H1 (cell line): Measurements from ENCODE around the gene RPL7A. TPM values are rescaled to one million over a fixed set of nuclear protein-coding genes. Genes with fewer than 3 reads are reported as not detected.
"Not testable (repeated sequence)": the region's sequence is repeated elsewhere in the genome, so short reads cannot be mapped to it uniquely, and the experiment has no call there.

Source experiments
- CTCF ChIA-PET: fragments of 300-600 bp; sonication (Branson Sonifier 250); formaldehyde crosslinking; loops from one replicate; lab custom pipeline; 2021; ENCODE audit not compliant: partially characterized antibody; lab: Charles Lee
- POLR2A ChIA-PET: fragments of 300-600 bp; sonication (Branson Sonifier 250); formaldehyde crosslinking; loops from one replicate; lab custom pipeline; 2021; ENCODE audit warnings: inconsistent platforms; ENCODE audit not compliant: partially characterized antibody; lab: Charles Lee
- DNase-seq, 2 experiments: peaks; one replicate each; pipeline versions ENCODE4 v3.0.0 to v3.0.0-alpha.2; 2010 to 2022; ENCODE audit warnings: low spot score in 2 of 2, low read depth in 1 of 2, mixed read lengths in 1 of 2
- FAIRE-seq: peaks from 2 replicates; lab custom pipeline; 2011; peaks lifted over from hg19 to GRCh38; lab: Jason Lieb, UNC
- H2AFZ ChIP-seq: 2 replicates; pipeline ENCODE4 v1.8.1; 2012; ENCODE audit warnings: low read length, inconsistent platforms
- H2AK5ac ChIP-seq: 2 replicates; pipeline ENCODE4 v1.6.1; 2013; ENCODE audit warnings: low read depth, low read length
- H2BK120ac ChIP-seq: replicated peaks from 2 replicates; pipeline ENCODE3; 2013; ENCODE audit warnings: low read depth, low read length, inconsistent platforms
- H2BK12ac ChIP-seq: 2 replicates; pipeline ENCODE4 v1.6.1; 2013; ENCODE audit warnings: low read depth, low read length
- H2BK15ac ChIP-seq: 2 replicates; pipeline ENCODE4 v1.6.1; 2013; ENCODE audit warnings: low read length
- H2BK20ac ChIP-seq: 2 replicates; pipeline ENCODE4 v1.6.1; 2013; ENCODE audit warnings: low read length
- H2BK5ac ChIP-seq: 2 replicates; pipeline ENCODE4 v1.6.1; 2013; ENCODE audit warnings: low read depth, low read length
- H3K14ac ChIP-seq: 2 replicates; pipeline ENCODE4 v1.6.1; 2013; ENCODE audit warnings: inconsistent platforms; ENCODE audit not compliant: insufficient read length
- H3K18ac ChIP-seq: 2 replicates; pipeline ENCODE4 v1.6.1; 2013; ENCODE audit warnings: low read length; ENCODE audit errors: extremely low read depth
- H3K23ac ChIP-seq: 2 replicates; pipeline ENCODE4 v1.6.1; 2013; ENCODE audit warnings: inconsistent platforms; ENCODE audit not compliant: insufficient read length
- H3K23me2 ChIP-seq: 2 replicates; pipeline ENCODE4 v1.6.1; 2013; ENCODE audit warnings: low read depth, low read length
- H3K27ac ChIP-seq: 2 replicates; pipeline ENCODE4 v1.6.1; 2011; ENCODE audit warnings: low read depth, low read length, inconsistent platforms
- H3K27me3 ChIP-seq, 4 experiments: replicated peaks in 1 of 4; 1 replicate in 1 of 4; 2 replicates in 3 of 4; pipeline versions ENCODE4 v1.6.1 to v1.8.1; 2011 to 2013; ENCODE audit warnings: low read length in 3 of 4, mild to moderate bottlenecking in 3 of 4, inconsistent platforms in 2 of 4, mixed read lengths in 2 of 4, moderate library complexity in 1 of 4; ENCODE audit not compliant: control insufficient read depth in 3 of 4, insufficient read depth in 3 of 4; ENCODE audit errors: extremely low read depth in 1 of 4
- H3K36me3 ChIP-seq, 4 experiments: 2 replicates each; pipeline versions ENCODE4 v1.6.1 to v1.8.1; 2011 to 2013; ENCODE audit warnings: mild to moderate bottlenecking in 4 of 4, low read length in 3 of 4, moderate library complexity in 2 of 4, control low read depth in 1 of 4, inconsistent platforms in 1 of 4; ENCODE audit not compliant: insufficient read depth in 4 of 4, control insufficient read depth in 2 of 4
- H3K4ac ChIP-seq: replicated peaks from 2 replicates; pipeline ENCODE3; 2013; ENCODE audit warnings: low read length, low read depth, mixed read lengths, inconsistent platforms; ENCODE audit not compliant: insufficient read length
- H3K4me1 ChIP-seq, 4 experiments: replicated peaks in 1 of 4; 1 replicate in 1 of 4; 2 replicates in 3 of 4; pipeline versions ENCODE4 v1.6.1 to v1.8.1; 2011 to 2013; ENCODE audit warnings: low read length in 3 of 4, inconsistent platforms in 2 of 4, mixed read lengths in 1 of 4; ENCODE audit not compliant: insufficient read depth in 4 of 4, control insufficient read depth in 3 of 4
- H3K4me2 ChIP-seq, 2 experiments: 2 replicates each; pipeline versions ENCODE4 v1.6.1 to v1.8.1; 2011 to 2013; ENCODE audit warnings: low read depth in 2 of 2, low read length in 2 of 2, control low read depth in 1 of 2, inconsistent platforms in 1 of 2, mild to moderate bottlenecking in 1 of 2; ENCODE audit not compliant: insufficient read depth in 1 of 2
- H3K4me3 ChIP-seq, 4 experiments: fragments of 200-600, 300-600 bp in 1 of 4; sonication (generic), shearing (Covaris generic), sonication (Bioruptor Twin) in 1 of 4; 2 replicates each; pipeline versions ENCODE4 v1.5.1 to v1.8.1; 2011 to 2016; ENCODE audit warnings: low read length in 4 of 4, low read depth in 3 of 4, control low read depth in 2 of 4, inconsistent platforms in 2 of 4, mild to moderate bottlenecking in 2 of 4, mixed read lengths in 1 of 4, moderate library complexity in 1 of 4; ENCODE audit not compliant: insufficient read depth in 2 of 4; ENCODE audit errors: extremely low read depth in 1 of 4
- H3K56ac ChIP-seq: replicated peaks from 2 replicates; pipeline ENCODE3; 2013; ENCODE audit warnings: low read depth, mild to moderate bottlenecking, mixed read lengths, low read length, inconsistent platforms; ENCODE audit not compliant: insufficient read length
- H3K79me1 ChIP-seq: 2 replicates; pipeline ENCODE4 v1.6.1; 2013; ENCODE audit warnings: low read depth, low read length, control low read depth
- H3K79me2 ChIP-seq, 2 experiments: 2 replicates each; pipeline versions ENCODE4 v1.6.1 to v1.8.1; 2012 to 2013; ENCODE audit warnings: low read length in 2 of 2, mild to moderate bottlenecking in 2 of 2, inconsistent platforms in 1 of 2; ENCODE audit not compliant: insufficient read depth in 2 of 2, control insufficient read depth in 1 of 2
- H3K9ac ChIP-seq, 4 experiments: replicated peaks in 1 of 4; 1 replicate in 1 of 4; 2 replicates in 3 of 4; pipeline versions ENCODE4 v1.6.1 to v1.8.1; 2011 to 2013; ENCODE audit warnings: low read depth in 3 of 4, low read length in 3 of 4, control low read depth in 2 of 4, mild to moderate bottlenecking in 2 of 4, moderate library complexity in 2 of 4, inconsistent platforms in 1 of 4; ENCODE audit errors: extremely low read depth in 1 of 4
- H3K9me3 ChIP-seq, 2 experiments: 2 replicates each; pipeline versions ENCODE4 v1.6.1 to v1.8.1; 2012 to 2013; ENCODE audit warnings: mild to moderate bottlenecking in 2 of 2, moderate library complexity in 2 of 2, control low read depth in 1 of 2, inconsistent platforms in 1 of 2, low read depth in 1 of 2, low read length in 1 of 2, mixed read lengths in 1 of 2; ENCODE audit not compliant: insufficient read depth in 2 of 2
- H4K20me1 ChIP-seq, 2 experiments: replicated peaks in 1 of 2; 2 replicates each; pipeline versions ENCODE3 to v1.8.1; 2011 to 2013; ENCODE audit warnings: inconsistent platforms in 2 of 2, low read length in 2 of 2, mild to moderate bottlenecking in 1 of 2; ENCODE audit not compliant: insufficient read depth in 2 of 2, control insufficient read depth in 1 of 2
- H4K5ac ChIP-seq: 2 replicates; pipeline ENCODE4 v1.6.1; 2013; ENCODE audit warnings: low read length, low read depth, mixed read lengths, inconsistent platforms; ENCODE audit not compliant: insufficient read length
- H4K8ac ChIP-seq: 2 replicates; pipeline ENCODE4 v1.8.0; 2013; ENCODE audit warnings: mild to moderate bottlenecking, moderate library complexity, low read length, inconsistent platforms; ENCODE audit not compliant: insufficient read depth; ENCODE audit errors: extremely low read depth
- H4K91ac ChIP-seq: replicated peaks from 2 replicates; pipeline ENCODE3; 2013; ENCODE audit warnings: low read length, mixed read lengths, inconsistent platforms; ENCODE audit not compliant: insufficient read length
- CREB1 ChIP-seq: IDR thresholded peaks from 2 replicates; pipeline ENCODE4 v1.6.1; 2012; ENCODE audit warnings: inconsistent platforms
- POLR2A ChIP-seq, 2 experiments: IDR thresholded peaks; 1 replicate in 1 of 2; 2 replicates in 1 of 2; pipeline ENCODE4 v1.6.1; 2011; ENCODE audit warnings: low read depth in 2 of 2, low read length in 2 of 2, mild to moderate bottlenecking in 2 of 2; ENCODE audit errors: control extremely low read depth in 1 of 2
- RAD21 ChIP-seq, 2 experiments: IDR thresholded peaks in 1 of 2; conservative IDR thresholded peaks in 1 of 2; 2 replicates each; pipeline ENCODE4 v1.6.1; 2011; ENCODE audit warnings: low read depth in 2 of 2, low read length in 2 of 2, improper control_type of control experiment in 1 of 2, inconsistent platforms in 1 of 2, mild to moderate bottlenecking in 1 of 2, moderate library complexity in 1 of 2
- WGBS, 2 experiments: shearing (Covaris generic) in 1 of 2; methylation state at CpG; one replicate each; pipeline versions ENCODE4 v1.1.6 to v1.1.7; 2013 to 2015; ENCODE audit warnings: low lambda C conversion rate in 2 of 2, mixed read lengths in 2 of 2, inconsistent platforms in 1 of 2, low coverage in 1 of 2, missing lambda C conversion rate in 1 of 2; ENCODE audit not compliant: insufficient replicate concordance in 2 of 2, insufficient coverage in 1 of 2, insufficient read length in 1 of 2; ENCODE audit errors: extremely low coverage in 1 of 2, missing lambda C conversion rate in 1 of 2; 5-methylcytosine and 5-hydroxymethylcytosine counted together
- polyA plus RNA-seq, 7 experiments: library from polyadenylated mRNA; depleted of rRNA in 3 of 7; stranded (reverse) in 5 of 7; unstranded in 2 of 7; fragments of >200 nt in 5 of 7; fragments of 200-250 nt in 2 of 7; gene quantifications; 1 replicate in 5 of 7; 2 replicates in 1 of 7; 4 replicates in 1 of 7; pipeline versions ENCODE4 v1.2.1 to v1.2.3, GENCODE V29; 2011 to 2013; ENCODE audit warnings: missing spikeins in 2 of 7, mixed read lengths in 2 of 7
- total RNA-seq: library from RNA; stranded (reverse); fragmentation: NEBNext Ultra II Directional; extraction: Animal tissue kit (Norgen Biotek cat#: 25700); gene quantifications from 2 replicates; pipeline ENCODE4 v1.2.1, GENCODE V29; 2021
- TF ChIP-seq, protein P1 (sequence below), 3 experiments: IDR thresholded peaks; 1 replicate in 2 of 3; 2 replicates in 1 of 3; pipeline versions ENCODE4 v1.5.1 to v1.6.1; 2011; ENCODE audit warnings: low read length in 3 of 3, mild to moderate bottlenecking in 3 of 3, inconsistent platforms in 2 of 3, low read depth in 1 of 3, moderate library complexity in 1 of 3; ENCODE audit not compliant: insufficient read depth in 1 of 3; ENCODE audit errors: control extremely low read depth in 1 of 3

Gene RPL7A
- total and polyA plus RNA-seq, 2 of the 8 experiments (the other 6 are each of a cell fraction or from before 2014, with no cell fraction given), result 2,578 to 2,783 TPM

DNA sequence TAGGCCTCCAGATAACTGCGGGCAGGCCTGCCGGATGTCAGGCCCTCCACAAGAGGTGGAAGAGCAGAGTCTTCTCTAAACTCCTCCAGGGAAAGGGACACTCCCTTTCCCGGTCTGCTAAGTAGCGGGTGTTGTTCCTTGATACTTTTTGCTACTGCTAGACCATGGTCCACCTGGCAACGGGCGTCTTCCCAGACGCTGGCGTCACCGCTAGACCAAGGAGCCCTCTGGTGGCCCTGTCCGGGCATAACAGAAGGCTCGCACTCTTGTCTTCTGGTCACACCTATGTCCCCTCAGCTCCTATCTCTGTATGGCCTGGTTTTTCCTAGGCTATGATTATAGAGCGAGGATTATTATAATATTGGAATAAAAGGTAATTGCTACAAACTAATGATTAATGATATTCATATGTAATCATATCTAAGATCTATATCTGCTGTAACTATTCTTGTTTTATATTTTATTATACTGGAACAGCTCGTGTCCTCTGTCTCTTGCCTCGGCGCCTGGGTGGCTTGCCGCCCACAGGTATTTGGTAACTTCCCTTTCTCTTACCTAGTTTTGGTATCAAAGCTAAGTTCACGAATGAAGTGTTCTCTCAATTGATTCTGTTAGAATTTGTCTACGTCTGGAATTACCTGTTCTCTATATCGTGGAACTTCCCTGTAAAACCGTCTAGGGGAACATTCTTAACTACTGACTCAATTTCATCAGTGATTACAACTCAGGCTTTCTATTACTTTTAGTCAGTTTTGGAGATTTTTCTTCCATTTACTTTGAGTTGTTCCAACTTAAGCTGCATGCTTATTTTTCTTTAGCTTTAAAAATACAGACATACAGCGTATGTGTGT lies 18.5 kb upstream of the RPL7A start:
- POLR2A ChIA-PET, result interaction anchor here (0.6 to 7.3 kb wide), 8 partner anchors 9 to 143 kb away, joined by 3 to 120 read pairs (median 6); partner anchors contain the start of genes MED22 and RPL7A
- not testable (repeated sequence) for H3K27me3 ChIP-seq, H3K9me3 ChIP-seq, H2BK15ac ChIP-seq, H3K79me1 ChIP-seq, H3K4me2 ChIP-seq, H2AK5ac ChIP-seq, H2BK120ac ChIP-seq, H3K18ac ChIP-seq, H3K4me1 ChIP-seq, H4K8ac ChIP-seq, H2BK12ac ChIP-seq, H4K91ac ChIP-seq, H3K23ac ChIP-seq, H3K23me2 ChIP-seq, H4K5ac ChIP-seq, H3K4me3 ChIP-seq, H2BK20ac ChIP-seq, H3K9ac ChIP-seq, H3K79me2 ChIP-seq, H2AFZ ChIP-seq, FAIRE-seq, DNase-seq, H3K4ac ChIP-seq, H3K56ac ChIP-seq, H3K14ac ChIP-seq, H2BK5ac ChIP-seq, H3K27ac ChIP-seq
- Histone ChIP-seq H3K36me3 (peaks cover 20 to 42% (median 35%) of the 10 kb centered on the region in 4 experiments), H4K20me1 (peaks cover 4 to 16% of the 10 kb centered on the region in 2 experiments)
- CTCF ChIA-PET, result interaction anchor here (0.7 to 7.0 kb wide), 23 partner anchors 9 to 413 kb away, joined by 3 to 123 read pairs (median 4); no protein-coding TSS in a partner anchor
- WGBS, 2 experiments, result 57% methylated on average over 21 of the region's 21 CpGs; no CpG with 5 or more reads in 1 of the 2 experiments
- peak in 1 of 2 experiments; percentile 41; a peak in 2 of 3 replicates for TF ChIP-seq POLR2A (IDR thresholded peaks at IDR 0.05; ENCODE audit: control extremely low read depth in 1 of 2, low read depth in 2 of 2, low read length in 2 of 2)
- TF ChIP-seq, protein P1, sequence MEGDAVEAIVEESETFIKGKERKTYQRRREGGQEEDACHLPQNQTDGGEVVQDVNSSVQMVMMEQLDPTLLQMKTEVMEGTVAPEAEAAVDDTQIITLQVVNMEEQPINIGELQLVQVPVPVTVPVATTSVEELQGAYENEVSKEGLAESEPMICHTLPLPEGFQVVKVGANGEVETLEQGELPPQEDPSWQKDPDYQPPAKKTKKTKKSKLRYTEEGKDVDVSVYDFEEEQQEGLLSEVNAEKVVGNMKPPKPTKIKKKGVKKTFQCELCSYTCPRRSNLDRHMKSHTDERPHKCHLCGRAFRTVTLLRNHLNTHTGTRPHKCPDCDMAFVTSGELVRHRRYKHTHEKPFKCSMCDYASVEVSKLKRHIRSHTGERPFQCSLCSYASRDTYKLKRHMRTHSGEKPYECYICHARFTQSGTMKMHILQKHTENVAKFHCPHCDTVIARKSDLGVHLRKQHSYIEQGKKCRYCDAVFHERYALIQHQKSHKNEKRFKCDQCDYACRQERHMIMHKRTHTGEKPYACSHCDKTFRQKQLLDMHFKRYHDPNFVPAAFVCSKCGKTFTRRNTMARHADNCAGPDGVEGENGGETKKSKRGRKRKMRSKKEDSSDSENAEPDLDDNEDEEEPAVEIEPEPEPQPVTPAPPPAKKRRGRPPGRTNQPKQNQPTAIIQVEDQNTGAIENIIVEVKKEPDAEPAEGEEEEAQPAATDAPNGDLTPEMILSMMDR (IDR thresholded peaks at IDR 0.05; ENCODE audit: control extremely low read depth in 1 of 3, insufficient read depth in 1 of 3, low read depth in 1 of 3, low read length in 3 of 3), result peak; percentile 36 to 62 (median 60)
- TF ChIP-seq CREB1, result peak; percentile 10; the same call in 1 of the 2 replicates
- peak; percentile 67 to 69 for TF ChIP-seq RAD21 (IDR thresholded peaks at IDR 0.05 in 1 of 2, conservative IDR thresholded peaks at IDR 0.05 in 1 of 2; ENCODE audit: low read depth in 2 of 2, low read length in 2 of 2)
